HepG2 (cell line): Measurements from ENCODE around the gene EVPLL. TPM values are rescaled to one million over a fixed set of nuclear protein-coding genes. Genes with fewer than 3 reads are reported as not detected.

Experiments used
- ATAC-seq: fragments of 200-7000 bp; cut with Tn5 transposase; 3 replicates; pipeline ENCODE4 v1.9.1; 2020; ENCODE audit warnings: mild to moderate bottlenecking, moderate library complexity
- BruUV-seq: library from RNA; stranded (reverse); fragments of 400-500 nt; replicated peaks from 2 replicates; lab custom pipeline; 2021; lab: Mats Ljungman, UMichigan
- CTCF ChIA-PET: fragments of 300-600 bp; formaldehyde crosslinking; extraction: SDS; loops from one replicate; lab custom pipeline; 2021; ENCODE audit warnings: low total read pairs, inconsistent platforms, low intra/inter-chr PET ratio; lab: Yijun Ruan, JAX
- POLR2A ChIA-PET: fragments of 350-600 bp; sonication (Branson Sonifier 250); formaldehyde crosslinking; loops from one replicate; lab custom pipeline; 2020; ENCODE audit warnings: antibody characterized with exemption, inconsistent platforms; lab: Yijun Ruan, JAX
- DNase-seq: peaks from one replicate; pipeline ENCODE4 v3.0.0-alpha.2; 2015; ENCODE audit warnings: low spot score
- FAIRE-seq: peaks from 3 replicates; lab custom pipeline; 2011; peaks lifted over from hg19 to GRCh38; lab: Jason Lieb, UNC
- H2AFZ ChIP-seq: one replicate; pipeline ENCODE4 v1.6.1; 2011; ENCODE audit warnings: low read length, inconsistent platforms
- H3K27ac ChIP-seq: fragments of 300-600 bp; 3 replicates; pipeline ENCODE4 v1.8.0; 2011; ENCODE audit warnings: mixed run types, mild to moderate bottlenecking, mixed read lengths, low read length, inconsistent platforms; ENCODE audit not compliant: insufficient read depth; ENCODE audit errors: extremely low read length
- H3K27me3 ChIP-seq, 2 experiments: fragments of 200-600 bp in 1 of 2; 2 replicates in 1 of 2; 3 replicates in 1 of 2; pipeline versions ENCODE4 v1.6.0 to v1.8.0; 2011; ENCODE audit warnings: low read length in 2 of 2, mild to moderate bottlenecking in 2 of 2, moderate library complexity in 2 of 2, inconsistent platforms in 1 of 2; ENCODE audit not compliant: insufficient read depth in 2 of 2, control insufficient read depth in 1 of 2
- H3K36me3 ChIP-seq, 2 experiments: fragments of 200-600 bp in 1 of 2; replicated peaks in 1 of 2; 2 replicates in 1 of 2; 3 replicates in 1 of 2; pipeline versions ENCODE4 v1.5.1 to v1.8.0; 2011; ENCODE audit warnings: low read length in 2 of 2, inconsistent platforms in 1 of 2; ENCODE audit not compliant: insufficient read depth in 2 of 2, control insufficient read depth in 1 of 2
- H3K4me1 ChIP-seq: 2 replicates; pipeline ENCODE4 v1.5.1; 2012; ENCODE audit warnings: low read length, inconsistent platforms; ENCODE audit not compliant: insufficient read depth
- H3K4me2 ChIP-seq: 2 replicates; pipeline ENCODE4 v1.6.0; 2011; ENCODE audit warnings: low read depth, low read length, inconsistent platforms
- H3K4me3 ChIP-seq, 3 experiments: fragments of 200-600 bp in 1 of 3; sonication (generic), shearing (Covaris generic) in 1 of 3; replicated peaks in 1 of 3; 2 replicates each; pipeline ENCODE4 v1.5.1; 2011 to 2016; ENCODE audit warnings: low read length in 3 of 3, inconsistent platforms in 2 of 3, low read depth in 2 of 3, mild to moderate bottlenecking in 2 of 3, control low read depth in 1 of 3, mixed read lengths in 1 of 3; ENCODE audit not compliant: insufficient read depth in 1 of 3
- H3K79me2 ChIP-seq: one replicate; pipeline ENCODE4 v1.6.1; 2011; ENCODE audit warnings: low read length, inconsistent platforms; ENCODE audit not compliant: insufficient read depth
- H3K9ac ChIP-seq: 2 replicates; pipeline ENCODE4 v1.6.0; 2011; ENCODE audit warnings: mild to moderate bottlenecking, low read depth, low read length, inconsistent platforms; ENCODE audit not compliant: insufficient read depth
- H3K9me3 ChIP-seq: 2 replicates; pipeline ENCODE4 v1.5.1; 2012; ENCODE audit warnings: mild to moderate bottlenecking, low read length
- H4K20me1 ChIP-seq: 2 replicates; pipeline ENCODE4 v1.6.0; 2011; ENCODE audit warnings: inconsistent platforms, mild to moderate bottlenecking, low read length, moderate library complexity; ENCODE audit not compliant: insufficient read depth
- ATF7 ChIP-seq, 2 experiments: fragments of 450-650 bp in 1 of 2; sonication (generic) in 1 of 2; formaldehyde crosslinking in 1 of 2; IDR thresholded peaks; 2 replicates each; pipeline versions ENCODE4 v1.4.0 to v1.6.1; 2016 to 2020; ENCODE audit warnings: antibody characterized with exemption in 1 of 2, mild to moderate bottlenecking in 1 of 2, missing genetic modification reagents in 1 of 2
- KAT8 ChIP-seq: IDR thresholded peaks from 2 replicates; pipeline ENCODE4 v1.6.1; 2016; ENCODE audit warnings: missing genetic modification reagents, missing compliant biosample characterization
- MYNN ChIP-seq: sonication (generic); formaldehyde crosslinking; IDR thresholded peaks from 2 replicates; pipeline ENCODE4 v1.4.0; 2020; ENCODE audit warnings: mild to moderate bottlenecking, low read depth, missing genetic modification reagents
- PAF1 ChIP-seq: IDR thresholded peaks from 2 replicates; pipeline ENCODE4 v1.6.1; 2016; ENCODE audit warnings: missing genetic modification reagents, missing compliant biosample characterization
- PRDM4 ChIP-seq: sonication (generic); formaldehyde crosslinking; IDR thresholded peaks from 2 replicates; pipeline ENCODE4 v1.9.0; 2021; ENCODE audit warnings: missing genetic modification reagents, borderline replicate concordance
- REL ChIP-seq: sonication (generic); formaldehyde crosslinking; conservative IDR thresholded peaks from 2 replicates; pipeline ENCODE4 v1.8.0; 2022; ENCODE audit warnings: mild to moderate bottlenecking, missing genetic modification reagents, moderate library complexity
- SCMH1 ChIP-seq: sonication (generic); formaldehyde crosslinking; IDR thresholded peaks from 2 replicates; pipeline ENCODE4 v1.9.0; 2021; ENCODE audit warnings: missing genetic modification reagents, mild to moderate bottlenecking, borderline replicate concordance
- SP4 ChIP-seq: sonication (generic); formaldehyde crosslinking; IDR thresholded peaks from 2 replicates; pipeline ENCODE4 v1.8.1; 2023; ENCODE audit warnings: mild to moderate bottlenecking, missing genetic modification reagents
- STAT5B ChIP-seq: sonication (generic); formaldehyde crosslinking; IDR thresholded peaks from 2 replicates; pipeline ENCODE4 v1.4.0; 2020; ENCODE audit warnings: missing genetic modification reagents
- YEATS2 ChIP-seq: sonication (generic); formaldehyde crosslinking; IDR thresholded peaks from 2 replicates; pipeline ENCODE4 v1.4.0; 2020; ENCODE audit warnings: missing genetic modification reagents, borderline replicate concordance
- ZNF101 ChIP-seq: sonication (generic); formaldehyde crosslinking; IDR thresholded peaks from 2 replicates; pipeline ENCODE4 v1.4.0; 2020; ENCODE audit warnings: mild to moderate bottlenecking, low read depth, missing genetic modification reagents, borderline replicate concordance
- ZNF484 ChIP-seq: sonication (generic); formaldehyde crosslinking; IDR thresholded peaks from 2 replicates; pipeline ENCODE4 v1.5.1; 2020; ENCODE audit warnings: mild to moderate bottlenecking, low read depth, missing genetic modification reagents, borderline replicate concordance
- WGBS: methylation state at CpG from one replicate; pipeline ENCODE4 v1.1.6; 2017; ENCODE audit warnings: low lambda C conversion rate; 5-methylcytosine and 5-hydroxymethylcytosine counted together
- in situ Hi-C: cut with HindIII; loops from 2 replicates; pipeline ENCODE4 v1.10.0; 2017; ENCODE audit warnings: low pct_unique_long_range_greater_than_20kb; ENCODE audit not compliant: extremely low pct_ligation_motif_present
- intact Hi-C: fragments of 100-400 bp; cut with micrococcal nuclease; formaldehyde crosslinking; loops from one replicate; pipeline ENCODE4 v1.10.0; 2022; ENCODE audit not compliant: unreplicated experiment
- polyA plus RNA-seq, 8 experiments: library from polyadenylated mRNA; depleted of rRNA in 3 of 8; stranded (reverse) in 7 of 8; unstranded in 1 of 8; fragments of >200 nt; fragmentation: Illumina TruSeq in 4 of 8; extraction: Trizol in 4 of 8; gene quantifications; 2 replicates each; pipeline versions ENCODE4 v1.2.1 to v1.2.3, GENCODE V29; 2011 to 2016; ENCODE audit warnings: low read depth in 4 of 8, missing spikeins in 1 of 8, mixed read lengths in 1 of 8; ENCODE audit not compliant: insufficient read depth in 1 of 8
- total RNA-seq, 5 experiments: library from RNA; depleted of rRNA; stranded (reverse); fragments of >200 nt; fragmentation: Illumina TruSeq; extraction: Trizol; gene quantifications; 2 replicates each; pipeline ENCODE4 v1.2.3, GENCODE V29; 2016; ENCODE audit warnings: low read depth in 1 of 5

Gene EVPLL
- total and polyA plus RNA-seq, 2 of the 13 experiments (the other 11 are each of a cell fraction or from before 2014, with no cell fraction given): 0.07 TPM; not detected in 1

GRCh38 chr17:18344021-18344420, 33.6 kb upstream of the EVPLL start:
- intact Hi-C loops (no loop called here), in situ Hi-C loops (no loop called here)
- no peaks in the 10 kb centered on the region for H4K20me1 ChIP-seq
- no peak overlapping the region for H2AFZ ChIP-seq
- ATAC-seq (no peak), FAIRE-seq (no peak), DNase-seq (no peak)
- no peak overlapping the region for H3K27ac ChIP-seq
- ChIA-PET POLR2A (no interaction called here), CTCF (no interaction called here)
- no peaks in the 10 kb centered on the region for H3K4me1 ChIP-seq
- BruUV-seq: no TSS peak
- H3K9me3 ChIP-seq: no peaks in the 10 kb centered on the region
- H3K27me3 ChIP-seq: no peaks in the 10 kb centered on the region
- H3K4me3 ChIP-seq: no peak overlapping the region
- TF ChIP-seq KAT8 (CRISPR knock-in tag): no peak
- TF ChIP-seq REL: no peak
- no peak for TF ChIP-seq ZNF101 (CRISPR knock-in tag)
- no peak for TF ChIP-seq SP4 (CRISPR knock-in tag)
- no peak for TF ChIP-seq STAT5B
- no peak for TF ChIP-seq YEATS2 (CRISPR knock-in tag)
- no peak for TF ChIP-seq ZNF484 (CRISPR knock-in tag)
- no peak for TF ChIP-seq MYNN
- TF ChIP-seq SCMH1: no peak
- no peak for TF ChIP-seq PRDM4 (CRISPR knock-in tag)
- no peak for TF ChIP-seq ATF7 (IDR thresholded peaks at IDR 0.05)
- TF ChIP-seq ATF7 (CRISPR knock-in tag; IDR thresholded peaks at IDR 0.05): no peak
- TF ChIP-seq PAF1 (CRISPR knock-in tag): no peak
- peaks cover 26 to 70% of the 10 kb centered on the region in 2 experiments; a peak in 4 of 5 replicates for H3K36me3 ChIP-seq
- no peak overlapping the region for H3K9ac ChIP-seq
- WGBS: 95% methylated on average over 5 of the region's 5 CpGs
- H3K79me2 ChIP-seq: no peaks in the 10 kb centered on the region
- no peak overlapping the region for H3K4me2 ChIP-seq
